Measurements from ENCODE around the gene NTNG1.
"Not testable (repeated sequence)": the region's sequence is repeated elsewhere in the genome, so short reads cannot be mapped to it uniquely, and the experiment has no call there.

NTNG1 gene

DNA sequence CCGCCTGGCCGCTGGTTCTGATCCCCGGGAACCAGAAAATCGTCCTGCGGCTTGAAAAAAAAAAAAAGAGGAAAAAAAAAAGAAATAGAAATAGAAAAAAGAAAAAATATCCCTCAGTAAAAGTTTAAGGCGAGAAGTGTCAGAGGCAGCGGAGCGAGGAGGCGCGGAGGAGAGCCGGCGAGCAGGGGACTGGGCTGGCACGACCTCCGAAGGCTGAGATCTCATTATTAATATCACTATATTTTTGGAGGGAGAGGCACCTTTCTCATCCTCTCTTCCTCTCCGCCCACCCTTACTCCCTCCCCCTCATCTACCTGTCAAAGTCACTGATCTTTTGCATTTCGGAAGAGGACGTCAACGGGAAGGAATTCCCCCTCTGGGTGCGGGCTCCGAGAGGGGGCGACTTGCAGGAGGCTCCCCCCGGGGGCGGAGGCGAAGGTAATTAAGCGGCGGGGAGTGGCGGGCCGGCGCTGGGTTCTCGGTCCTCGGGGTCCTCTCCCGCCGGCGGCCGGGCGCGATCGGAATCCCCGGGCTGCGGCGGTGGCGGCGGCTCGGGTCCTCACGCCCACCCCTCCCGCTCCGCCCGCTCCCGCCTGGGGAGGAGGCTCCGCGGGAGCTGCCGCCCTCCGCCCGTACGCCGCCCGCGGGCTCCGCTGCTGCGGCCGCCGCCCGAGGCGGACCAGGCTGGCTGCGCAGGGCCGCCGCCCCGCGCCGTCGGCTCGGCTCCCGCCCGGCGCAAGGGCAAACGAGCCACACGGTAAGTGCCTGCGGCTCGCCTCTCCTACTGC is at the start of gene NTNG1:
Gene NTNG1, plus strand, starts transcription at position 337 of the 788 bp plus-strand sequence.
- DNase-seq: peak in 1 of 2 experiments; percentile 54

DNA sequence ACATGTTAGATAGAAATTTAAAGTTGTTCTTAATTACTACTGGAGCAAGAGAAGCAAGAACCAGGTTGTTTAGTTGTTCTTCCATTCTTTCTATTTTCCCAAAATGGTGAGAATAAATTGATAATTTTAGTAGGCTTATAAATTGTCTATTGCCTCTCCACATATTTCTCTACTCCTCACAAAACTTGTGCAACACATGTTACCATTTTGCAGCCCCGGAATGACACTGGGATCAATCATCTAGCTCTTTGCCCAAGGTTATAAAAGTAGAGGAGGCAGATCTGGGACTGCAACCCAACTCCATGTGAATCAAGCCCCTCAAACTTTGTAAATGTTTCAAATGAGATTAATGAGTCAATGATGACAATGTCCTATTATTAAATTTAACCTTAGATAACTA is 49.4 kb upstream of the NTNG1 start:
- no peak for DNase-seq

DNA sequence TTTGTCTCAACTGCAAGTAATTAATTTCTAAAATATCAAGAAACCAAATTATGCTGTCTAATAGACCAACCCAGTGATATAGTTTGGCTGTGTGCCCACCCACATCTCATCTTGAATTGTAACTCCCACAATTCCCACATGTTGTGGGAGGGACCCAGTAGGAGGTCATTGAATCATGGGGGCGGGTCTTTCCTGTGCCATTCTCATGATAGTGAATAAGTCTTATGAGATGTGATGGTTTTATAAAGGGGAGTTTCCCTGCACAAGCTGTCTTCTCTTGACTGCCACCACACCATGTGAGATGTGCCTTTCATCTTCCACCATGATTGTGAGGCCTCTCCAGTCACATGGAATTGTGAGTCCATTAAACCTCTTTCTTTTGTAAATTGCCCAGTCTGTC is 47.4 kb upstream of the NTNG1 start:
- DNase-seq: not testable (repeated sequence)

DNA sequence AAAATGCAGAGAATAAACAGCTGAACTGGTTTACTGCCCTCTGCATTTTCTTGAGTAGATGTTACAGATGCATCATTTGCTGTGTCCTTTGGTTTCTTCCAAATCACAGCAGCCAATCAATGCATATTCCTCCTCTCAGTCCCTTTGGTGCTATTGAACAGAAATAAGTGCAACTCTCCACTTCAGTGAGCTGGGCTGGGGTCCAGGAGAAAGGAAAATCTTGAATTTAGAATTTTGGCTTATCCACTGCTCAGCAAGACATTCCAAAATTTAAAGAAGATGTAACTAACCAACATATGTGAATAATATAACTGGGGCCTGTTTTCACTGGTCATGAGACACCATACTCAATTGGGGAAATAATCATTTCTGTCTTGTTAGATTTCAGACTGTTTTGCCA is 45.2 kb upstream of the NTNG1 start:
- DNase-seq: no peak

DNA sequence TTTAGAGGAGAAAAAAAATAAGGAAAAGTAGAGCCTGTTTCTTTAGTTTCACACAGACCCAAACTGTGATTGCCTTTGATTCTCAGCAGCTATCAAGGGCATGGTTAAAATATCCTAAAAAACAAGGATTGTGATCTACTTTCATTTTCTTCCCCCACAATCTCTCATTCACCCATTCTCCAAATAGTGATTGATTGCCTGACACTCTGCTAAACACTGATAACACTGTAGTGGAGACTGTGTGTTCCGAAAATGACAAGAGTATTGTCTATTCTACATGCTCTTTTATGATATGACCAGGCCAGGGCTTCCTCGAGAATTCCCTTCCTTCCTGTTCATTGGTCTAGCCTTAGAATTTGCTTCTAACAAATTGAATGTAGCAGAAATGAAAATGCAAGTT is 44.1 kb upstream of the NTNG1 start:
- no peak for DNase-seq

DNA sequence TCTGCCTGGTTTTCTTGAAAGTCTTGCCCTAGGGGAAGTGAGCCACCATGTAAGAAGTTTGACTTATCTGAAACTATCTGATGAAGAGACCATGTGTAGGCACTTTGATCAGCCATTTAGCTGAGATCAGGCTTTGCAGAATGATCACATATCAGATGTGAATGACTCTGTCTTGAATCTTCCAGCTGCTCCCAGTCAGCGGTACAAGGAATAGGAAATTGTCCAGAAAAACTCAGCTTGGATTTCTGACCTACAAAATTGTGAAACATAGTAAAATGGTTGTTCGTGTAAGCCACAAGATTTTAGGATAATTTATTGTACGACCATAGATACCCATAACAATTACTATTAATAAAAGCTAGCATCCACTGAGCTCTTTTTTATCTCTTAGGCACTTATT is 41.9 kb upstream of the NTNG1 start:
- no peak for DNase-seq

DNA sequence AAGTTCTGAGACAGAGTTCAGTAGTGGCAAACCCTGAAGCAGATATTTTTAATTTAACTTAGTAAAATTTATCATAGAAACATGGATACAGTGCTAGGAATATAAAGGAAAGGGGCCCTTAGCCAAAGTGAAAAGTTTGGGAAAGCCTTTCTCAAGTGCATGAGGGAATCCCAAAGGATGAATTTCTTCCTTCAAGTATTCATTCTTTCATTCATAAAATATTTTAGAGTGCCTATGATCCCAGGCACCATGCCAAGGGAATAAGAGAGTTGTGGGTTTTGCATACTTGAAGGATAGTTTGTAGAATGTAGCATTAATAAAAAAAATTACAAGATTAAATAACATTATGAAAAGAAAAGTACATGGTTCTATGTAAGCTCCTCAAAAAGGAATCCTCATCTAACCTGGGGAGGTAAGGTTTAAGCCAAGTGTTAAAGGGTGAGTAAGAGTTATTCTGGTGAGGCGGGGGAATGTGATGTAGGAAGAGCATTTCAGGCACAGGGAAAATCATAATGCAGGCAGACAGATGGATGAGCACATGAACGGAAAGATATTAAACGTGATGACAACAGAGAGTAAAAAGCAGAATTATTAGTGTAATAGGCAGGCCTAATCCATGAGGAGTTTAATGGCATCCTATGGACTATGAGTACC is 40.4 kb upstream of the NTNG1 start:
- DNase-seq: peak in 1 of 2 experiments; percentile 14

DNA sequence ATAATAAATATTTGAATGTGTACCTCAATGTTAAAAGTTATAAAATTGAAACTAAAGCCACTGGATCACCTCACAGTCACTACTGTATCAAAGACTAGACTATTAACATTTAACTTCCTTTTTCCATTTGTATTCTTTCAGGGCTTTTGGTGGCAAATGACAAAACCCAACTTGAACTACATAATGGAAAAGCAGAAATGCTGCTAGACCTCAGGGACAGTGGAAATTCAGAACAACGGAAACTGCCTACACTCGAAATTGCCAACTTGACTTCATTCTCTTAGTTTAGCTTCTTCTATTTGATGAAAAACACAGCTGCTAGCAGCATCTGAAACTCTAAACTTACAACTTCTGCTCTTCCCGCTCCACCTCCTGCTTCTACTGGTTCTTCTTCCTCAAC is 34.9 kb upstream of the NTNG1 start:
- DNase-seq: no peak

DNA sequence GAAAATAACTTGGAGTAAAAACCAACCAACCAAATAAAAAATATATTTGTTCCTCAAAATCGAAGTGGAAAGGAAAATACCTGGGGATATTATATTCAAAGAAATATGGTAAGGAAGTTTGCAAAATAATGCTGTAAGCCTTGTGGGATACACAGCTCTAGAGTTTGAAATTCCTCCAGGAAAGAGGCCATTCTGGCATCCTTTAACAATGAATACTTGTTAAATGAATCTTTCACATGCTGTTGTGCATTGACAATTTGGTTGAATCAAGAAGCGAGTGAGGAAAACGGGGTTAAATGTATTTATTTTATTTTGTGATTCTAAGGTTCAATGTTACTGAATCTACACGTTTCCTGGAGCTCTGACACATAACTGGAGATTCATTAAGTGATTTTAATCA is 30.5 kb upstream of the NTNG1 start:
- DNase-seq: no peak

DNA sequence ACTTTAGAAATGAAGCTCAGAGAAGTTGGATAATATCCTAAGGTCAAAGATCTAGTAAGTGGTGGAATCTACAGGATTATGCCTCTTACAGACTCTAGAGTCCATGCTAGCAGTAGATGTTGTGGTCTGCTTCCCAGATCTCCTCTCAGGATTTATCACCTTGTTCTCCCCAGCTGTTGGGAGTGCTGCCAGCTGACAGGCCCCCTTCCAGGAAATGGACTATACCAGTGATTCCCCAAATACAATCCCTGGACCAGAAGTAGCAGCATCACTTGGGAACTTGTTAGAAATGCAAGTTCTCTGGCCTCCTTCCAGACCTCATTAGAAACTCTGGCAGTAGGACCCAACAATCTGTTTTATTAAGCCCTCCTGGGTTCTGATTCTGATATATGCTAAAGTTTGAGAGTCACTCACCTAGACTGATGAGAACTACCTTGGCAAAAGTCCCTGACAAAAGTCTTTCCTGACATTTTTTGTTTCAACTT is 24.5 kb upstream of the NTNG1 start:
- DNase-seq: peak in 1 of 2 experiments; percentile 33

DNA sequence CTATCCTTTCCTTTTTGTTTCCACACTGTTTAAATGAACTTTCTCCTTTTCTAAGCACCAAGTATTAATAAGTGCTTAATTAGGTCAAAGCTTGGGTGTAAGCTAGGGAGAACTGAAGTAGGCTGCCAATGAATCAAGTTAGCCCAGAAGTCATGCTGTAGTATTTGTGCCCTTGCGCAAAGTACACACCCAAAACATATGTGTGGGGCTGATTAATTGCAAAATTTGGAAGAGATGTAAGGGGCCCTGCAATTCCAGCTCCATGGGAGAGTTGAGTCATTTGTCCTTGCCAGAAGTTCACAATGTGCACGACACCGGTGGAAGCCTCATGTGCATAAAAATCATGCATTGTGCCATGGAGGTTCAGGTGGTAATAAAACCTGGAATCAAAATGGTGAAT is 18.6 kb upstream of the NTNG1 start:
- DNase-seq: no peak

DNA sequence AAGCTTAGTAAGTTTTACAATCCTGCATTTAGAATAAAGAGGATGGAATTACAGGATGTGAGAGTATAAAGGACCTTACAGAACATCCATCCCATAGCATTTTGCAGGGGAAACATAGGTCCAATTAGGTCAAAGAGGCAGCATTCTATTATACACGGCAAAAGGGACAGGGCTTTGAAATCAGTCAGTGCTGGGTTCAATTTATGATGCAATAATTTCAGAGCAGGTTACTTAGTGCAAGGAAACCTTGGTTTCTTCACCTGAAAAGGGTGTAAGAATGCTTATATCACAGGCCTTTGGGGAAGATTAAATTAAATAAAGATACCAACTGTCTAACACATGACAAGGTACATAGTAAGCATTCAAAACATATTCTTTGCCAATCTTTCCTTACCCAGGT is 17.1 kb upstream of the NTNG1 start:
- DNase-seq: no peak

DNA sequence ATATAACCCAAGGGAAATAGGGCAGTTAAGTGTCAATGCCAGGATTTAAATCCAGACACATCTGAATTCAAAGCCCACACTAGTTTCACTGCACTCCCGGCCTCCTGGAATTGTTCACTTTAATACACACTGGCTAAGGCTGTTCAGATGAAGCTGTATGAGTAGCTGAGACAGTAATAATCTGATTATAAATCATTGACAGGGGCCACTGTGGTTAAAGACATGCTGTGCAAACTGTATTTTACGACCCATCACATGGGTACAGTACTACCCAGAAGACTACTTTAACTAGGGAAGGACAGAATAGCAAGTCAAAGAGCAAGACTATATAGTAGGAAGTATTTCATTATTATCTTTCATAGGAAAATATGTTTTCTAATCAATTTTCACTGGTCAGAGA is 16.1 kb upstream of the NTNG1 start:
- no peak for DNase-seq

DNA sequence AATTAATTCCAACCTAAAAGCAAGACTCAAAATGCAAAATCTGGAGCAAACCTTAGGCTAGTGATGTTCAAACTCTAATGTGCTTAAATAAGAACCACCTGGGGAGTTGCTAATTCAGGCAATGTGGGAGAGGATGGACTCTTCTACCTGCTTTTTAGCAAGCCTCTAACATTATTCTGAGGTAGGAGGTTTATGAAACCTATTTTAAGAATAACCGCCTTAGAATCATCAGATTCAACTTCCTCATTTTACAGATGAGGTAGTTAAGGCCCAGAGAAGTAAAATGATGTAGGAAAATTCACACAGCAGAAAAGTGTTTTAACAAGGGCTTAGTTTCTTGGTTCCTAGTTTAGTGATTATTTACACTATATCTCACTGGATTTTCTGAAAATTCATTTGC is 8.6 kb upstream of the NTNG1 start:
- DNase-seq: no peak

DNA sequence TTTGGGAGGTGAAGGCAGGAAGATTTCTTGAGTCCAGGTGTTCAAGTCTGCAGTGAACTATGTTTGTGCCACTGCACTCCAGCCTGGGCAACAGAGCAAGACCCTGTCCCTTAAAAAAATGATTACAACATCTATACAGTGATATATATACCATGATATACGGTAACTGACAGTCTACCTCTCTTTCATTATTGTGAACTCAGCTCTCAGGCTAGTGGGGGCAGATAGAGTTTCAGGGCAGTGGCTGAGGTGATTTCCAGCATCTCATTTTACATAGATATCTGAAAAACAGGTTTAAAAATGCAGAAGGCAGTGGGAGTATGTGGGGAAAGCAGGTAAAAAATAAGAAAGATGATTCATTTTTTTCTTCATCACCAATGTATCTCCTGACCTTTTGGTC is 8.1 kb upstream of the NTNG1 start:
- no peak for DNase-seq

DNA sequence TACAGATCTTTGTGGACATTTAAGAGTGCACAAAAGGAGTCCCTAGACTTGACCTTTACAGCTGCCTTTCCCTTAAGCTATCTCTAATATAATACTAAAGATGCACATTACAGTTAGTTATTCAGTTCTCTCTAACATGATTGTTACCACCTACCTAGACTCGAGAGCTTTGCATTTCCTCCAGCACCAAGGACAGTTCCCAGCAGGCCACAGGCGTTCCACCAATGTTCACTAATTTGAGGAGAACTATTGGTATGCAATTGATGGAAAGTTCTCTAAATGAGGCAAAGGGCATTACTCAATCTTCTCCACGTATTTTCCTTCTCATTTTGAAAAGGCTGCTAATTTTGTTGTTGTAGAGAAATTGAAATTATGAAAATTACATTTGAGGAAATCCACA is 5.4 kb upstream of the NTNG1 start:
- DNase-seq: no peak

DNA sequence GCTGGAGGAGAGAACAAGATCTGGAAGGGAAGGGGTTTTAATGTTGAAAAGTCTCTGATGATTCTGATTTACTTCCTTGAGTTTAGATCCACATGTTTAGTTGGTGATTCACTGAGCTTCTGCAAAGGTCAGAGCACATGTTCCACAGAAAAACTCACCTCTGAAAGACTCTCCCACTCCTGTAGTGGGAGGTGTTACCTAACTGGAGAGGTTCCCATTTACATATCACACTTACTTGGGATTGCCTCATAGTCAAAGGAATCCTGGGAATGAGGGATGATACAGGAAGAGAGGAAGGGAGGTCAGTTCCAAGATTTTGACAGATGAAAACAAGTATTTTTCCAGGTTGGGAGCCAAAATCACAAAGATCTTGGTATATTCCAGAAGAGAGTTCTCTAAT is 2.7 kb upstream of the NTNG1 start:
- no peak for DNase-seq

DNA sequence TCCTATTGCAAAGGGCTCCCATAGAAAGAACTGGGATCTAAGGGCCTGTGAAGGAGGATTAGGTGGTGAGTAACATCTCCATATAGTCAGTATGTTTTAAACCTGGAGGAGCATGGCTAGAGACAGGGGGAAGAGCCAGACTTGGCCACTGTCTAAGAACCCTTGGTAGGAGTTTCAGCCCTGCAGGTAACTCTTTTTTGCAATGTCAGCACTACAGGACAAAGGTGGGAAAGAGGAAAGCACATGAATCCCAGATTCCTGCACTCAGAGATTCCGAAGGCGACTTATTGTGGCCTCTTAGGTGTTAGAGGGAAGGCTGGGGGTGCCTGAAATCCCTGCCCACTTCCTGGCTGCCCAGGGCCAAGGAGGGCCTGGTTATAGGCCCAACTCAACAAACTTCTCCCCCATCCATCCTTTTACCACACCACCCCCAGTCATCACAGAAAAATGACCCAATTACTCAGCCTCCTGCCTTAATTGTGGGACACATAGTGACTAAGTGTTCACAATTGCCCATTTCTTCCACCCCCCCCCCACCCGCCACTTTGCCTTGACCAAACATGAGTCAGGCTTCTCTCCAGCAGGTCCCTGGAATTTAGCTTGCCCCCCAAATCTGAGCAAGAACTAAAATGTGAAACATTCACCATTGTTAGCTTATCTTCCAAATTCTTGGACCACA is 1.9 kb upstream of the NTNG1 start:
- no peak for DNase-seq

DNA sequence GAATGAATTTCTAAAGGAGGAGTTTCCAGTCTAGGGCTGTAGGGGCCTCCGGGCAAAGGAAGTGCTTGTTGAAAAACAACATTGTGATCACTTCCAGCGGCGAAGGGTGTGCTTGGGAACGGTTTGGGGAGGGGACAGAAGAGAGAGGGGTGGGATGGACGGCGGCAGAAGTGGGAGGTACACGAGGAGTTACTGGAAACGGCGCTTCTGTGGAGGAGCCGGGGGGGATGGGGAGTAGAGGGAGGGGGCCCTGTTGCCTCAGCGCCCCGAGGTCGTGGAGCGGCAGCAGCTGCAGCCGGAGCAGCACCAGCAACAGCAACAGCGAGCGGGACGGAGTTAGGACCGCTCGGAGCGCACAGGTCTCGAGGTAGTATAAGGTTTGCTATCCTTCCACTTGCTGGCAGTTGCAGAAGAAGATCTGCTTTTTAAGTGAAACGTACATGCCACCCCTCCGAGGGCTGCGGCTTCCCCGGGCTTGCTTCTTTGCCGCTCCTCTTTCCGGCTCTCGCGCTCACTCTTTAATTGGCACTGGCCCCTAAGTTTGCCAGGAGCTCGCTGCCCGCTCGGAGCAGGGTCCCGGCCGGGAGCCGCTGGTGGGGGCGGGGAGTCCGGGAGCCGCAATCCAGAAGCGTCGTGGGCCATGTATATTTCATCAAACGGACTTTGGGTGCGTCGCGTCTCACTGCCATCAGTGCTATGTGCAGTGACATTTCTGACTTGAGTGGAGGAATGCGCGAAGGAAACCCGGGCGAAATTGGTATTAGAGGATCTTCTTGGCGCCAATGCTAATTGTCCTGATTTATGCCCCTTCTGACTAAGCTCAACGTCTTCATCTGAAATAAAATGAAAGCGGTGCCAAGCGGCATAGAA is 771 bp upstream of the NTNG1 start:
- DNase-seq: peak; percentile 73 to 89

DNA sequence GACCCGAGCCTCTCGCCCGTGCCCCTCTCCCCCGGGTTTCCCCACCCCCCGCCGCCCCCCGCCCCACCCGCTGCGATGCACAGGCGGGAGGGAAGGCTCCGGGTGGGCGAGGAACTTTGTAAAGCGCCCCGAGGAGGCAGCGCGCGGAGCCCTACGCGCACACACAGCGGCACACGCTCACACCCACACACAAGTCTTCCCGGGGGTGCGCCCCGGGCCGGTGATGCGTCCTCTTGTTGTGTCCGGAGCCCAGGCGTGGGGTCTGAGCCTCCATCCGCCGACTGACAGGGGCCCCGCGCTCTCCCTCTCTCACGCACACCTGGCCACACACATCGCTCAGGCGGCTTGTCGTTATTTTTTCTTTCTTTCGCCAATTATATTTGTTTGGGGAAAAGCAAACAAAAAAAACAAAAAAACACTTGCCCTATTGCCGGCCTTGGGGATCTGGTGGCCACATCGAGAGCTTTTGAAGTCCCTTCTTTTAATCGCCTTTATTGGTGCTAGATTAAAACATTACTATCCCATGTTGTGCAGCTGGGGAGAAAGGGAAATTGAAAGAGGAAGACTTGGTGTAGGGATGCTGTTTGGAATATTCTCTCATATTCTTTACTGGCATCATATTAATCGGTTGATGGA is 770 bp downstream of the NTNG1 start:
- peak in 1 of 2 experiments; percentile 76 for DNase-seq

DNA sequence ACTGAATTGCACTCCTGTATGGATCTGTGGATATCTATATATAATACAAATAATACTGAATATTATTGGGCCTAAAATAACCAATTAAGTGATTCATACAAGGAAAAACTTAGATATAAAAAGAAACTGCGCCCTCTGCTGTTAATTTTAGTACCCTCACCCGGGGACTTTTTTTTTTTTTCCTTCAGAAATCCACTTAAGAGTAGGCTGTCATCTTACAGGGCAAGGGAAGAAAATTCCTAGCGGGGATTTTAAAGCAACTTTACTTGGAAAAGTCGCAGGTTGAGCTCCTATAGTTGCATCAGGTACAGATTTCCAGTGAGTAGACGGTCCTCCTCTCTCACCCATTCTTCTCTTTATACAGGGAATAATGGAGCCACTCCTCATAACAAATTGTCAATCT is 1.3 kb downstream of the NTNG1 start:
- DNase-seq: peak; percentile 93 to 94

DNA sequence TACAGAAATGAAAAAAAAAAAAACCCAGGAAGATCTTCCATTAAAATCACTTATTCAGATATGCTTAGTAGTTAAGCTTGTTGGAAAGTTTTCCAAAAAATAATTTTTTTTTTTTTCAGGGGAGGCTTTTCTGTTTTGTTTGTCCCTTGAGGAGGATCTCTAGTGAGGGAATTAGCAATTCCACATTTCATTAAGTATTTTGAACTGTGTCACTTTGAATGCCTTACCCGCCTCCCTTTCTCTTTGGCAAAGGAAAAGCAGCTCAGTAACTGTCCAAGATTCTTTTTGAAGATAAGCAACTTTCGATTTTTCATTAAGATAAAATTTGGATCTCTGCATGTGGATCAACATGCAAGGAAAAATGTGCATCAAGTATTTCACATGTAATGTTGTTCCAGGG is 1.8 kb downstream of the NTNG1 start:
- DNase-seq: peak in 1 of 2 experiments; percentile 63
